HL-60 (cell line): ENCODE data around the gene MYO3A.

ENCODE experiments used
- GABPA ChIP-seq: IDR thresholded peaks from 2 replicates; pipeline ENCODE4 v1.6.1; 2012; ENCODE audit warnings: low read depth
- POLR2AphosphoS5 ChIP-seq: IDR thresholded peaks from 2 replicates; pipeline ENCODE4 v1.6.1; 2012; ENCODE audit warnings: low read depth
- SPI1 ChIP-seq: IDR thresholded peaks from 2 replicates; pipeline ENCODE4 v1.6.1; 2012; ENCODE audit warnings: low read depth, mild to moderate bottlenecking, borderline replicate concordance
- TF ChIP-seq, protein P1 (sequence below): IDR thresholded peaks from one replicate; pipeline ENCODE4 v1.5.1; 2011; ENCODE audit warnings: low read length, control low read depth, inconsistent platforms; ENCODE audit not compliant: insufficient read depth
- TF ChIP-seq, protein P2 (sequence below): IDR thresholded peaks from 2 replicates; pipeline ENCODE4 v1.6.1; 2012; ENCODE audit warnings: low read depth; ENCODE audit not compliant: insufficient replicate concordance

DNA sequence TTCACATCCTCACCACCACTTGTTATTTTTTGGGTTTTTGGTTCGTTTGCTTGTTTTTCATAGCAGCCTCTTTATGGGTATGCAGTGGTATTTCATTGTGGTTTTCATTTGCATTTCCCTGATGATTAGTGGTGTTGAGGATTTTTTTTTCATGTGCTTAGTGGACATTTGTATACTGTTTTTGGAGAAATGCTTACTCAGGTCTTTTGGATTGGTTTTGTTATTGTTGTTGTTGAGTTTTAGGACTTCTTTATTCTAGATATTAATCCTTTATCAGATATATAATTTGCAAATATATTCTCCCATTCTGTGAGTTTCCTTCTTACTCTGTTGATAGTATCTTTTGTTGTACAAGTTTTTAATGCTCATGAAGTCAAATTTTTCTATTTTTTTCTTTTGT is 325.3 kb downstream of the MYO3A start:
- TF ChIP-seq, protein P1, sequence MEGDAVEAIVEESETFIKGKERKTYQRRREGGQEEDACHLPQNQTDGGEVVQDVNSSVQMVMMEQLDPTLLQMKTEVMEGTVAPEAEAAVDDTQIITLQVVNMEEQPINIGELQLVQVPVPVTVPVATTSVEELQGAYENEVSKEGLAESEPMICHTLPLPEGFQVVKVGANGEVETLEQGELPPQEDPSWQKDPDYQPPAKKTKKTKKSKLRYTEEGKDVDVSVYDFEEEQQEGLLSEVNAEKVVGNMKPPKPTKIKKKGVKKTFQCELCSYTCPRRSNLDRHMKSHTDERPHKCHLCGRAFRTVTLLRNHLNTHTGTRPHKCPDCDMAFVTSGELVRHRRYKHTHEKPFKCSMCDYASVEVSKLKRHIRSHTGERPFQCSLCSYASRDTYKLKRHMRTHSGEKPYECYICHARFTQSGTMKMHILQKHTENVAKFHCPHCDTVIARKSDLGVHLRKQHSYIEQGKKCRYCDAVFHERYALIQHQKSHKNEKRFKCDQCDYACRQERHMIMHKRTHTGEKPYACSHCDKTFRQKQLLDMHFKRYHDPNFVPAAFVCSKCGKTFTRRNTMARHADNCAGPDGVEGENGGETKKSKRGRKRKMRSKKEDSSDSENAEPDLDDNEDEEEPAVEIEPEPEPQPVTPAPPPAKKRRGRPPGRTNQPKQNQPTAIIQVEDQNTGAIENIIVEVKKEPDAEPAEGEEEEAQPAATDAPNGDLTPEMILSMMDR, result no peak
- TF ChIP-seq POLR2AphosphoS5 (no peak), GABPA (no peak), SPI1 (no peak)
- TF ChIP-seq, protein P2, sequence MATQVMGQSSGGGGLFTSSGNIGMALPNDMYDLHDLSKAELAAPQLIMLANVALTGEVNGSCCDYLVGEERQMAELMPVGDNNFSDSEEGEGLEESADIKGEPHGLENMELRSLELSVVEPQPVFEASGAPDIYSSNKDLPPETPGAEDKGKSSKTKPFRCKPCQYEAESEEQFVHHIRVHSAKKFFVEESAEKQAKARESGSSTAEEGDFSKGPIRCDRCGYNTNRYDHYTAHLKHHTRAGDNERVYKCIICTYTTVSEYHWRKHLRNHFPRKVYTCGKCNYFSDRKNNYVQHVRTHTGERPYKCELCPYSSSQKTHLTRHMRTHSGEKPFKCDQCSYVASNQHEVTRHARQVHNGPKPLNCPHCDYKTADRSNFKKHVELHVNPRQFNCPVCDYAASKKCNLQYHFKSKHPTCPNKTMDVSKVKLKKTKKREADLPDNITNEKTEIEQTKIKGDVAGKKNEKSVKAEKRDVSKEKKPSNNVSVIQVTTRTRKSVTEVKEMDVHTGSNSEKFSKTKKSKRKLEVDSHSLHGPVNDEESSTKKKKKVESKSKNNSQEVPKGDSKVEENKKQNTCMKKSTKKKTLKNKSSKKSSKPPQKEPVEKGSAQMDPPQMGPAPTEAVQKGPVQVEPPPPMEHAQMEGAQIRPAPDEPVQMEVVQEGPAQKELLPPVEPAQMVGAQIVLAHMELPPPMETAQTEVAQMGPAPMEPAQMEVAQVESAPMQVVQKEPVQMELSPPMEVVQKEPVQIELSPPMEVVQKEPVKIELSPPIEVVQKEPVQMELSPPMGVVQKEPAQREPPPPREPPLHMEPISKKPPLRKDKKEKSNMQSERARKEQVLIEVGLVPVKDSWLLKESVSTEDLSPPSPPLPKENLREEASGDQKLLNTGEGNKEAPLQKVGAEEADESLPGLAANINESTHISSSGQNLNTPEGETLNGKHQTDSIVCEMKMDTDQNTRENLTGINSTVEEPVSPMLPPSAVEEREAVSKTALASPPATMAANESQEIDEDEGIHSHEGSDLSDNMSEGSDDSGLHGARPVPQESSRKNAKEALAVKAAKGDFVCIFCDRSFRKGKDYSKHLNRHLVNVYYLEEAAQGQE, result no peak
